HG02884 (cell line): ENCODE measurements around the gene PSG6.
"Not testable (repeated sequence)": the region's sequence is repeated elsewhere in the genome, so short reads cannot be mapped to it uniquely, and the experiment has no call there.

Experiments
- ATAC-seq: cut with Tn5 transposase; IDR thresholded peaks from one replicate; pipeline ENCODE4 v1.9.1; 2021; ENCODE audit warnings: mild to moderate bottlenecking, moderate library complexity; ENCODE audit not compliant: unreplicated experiment

The PSG6 gene

DNA sequence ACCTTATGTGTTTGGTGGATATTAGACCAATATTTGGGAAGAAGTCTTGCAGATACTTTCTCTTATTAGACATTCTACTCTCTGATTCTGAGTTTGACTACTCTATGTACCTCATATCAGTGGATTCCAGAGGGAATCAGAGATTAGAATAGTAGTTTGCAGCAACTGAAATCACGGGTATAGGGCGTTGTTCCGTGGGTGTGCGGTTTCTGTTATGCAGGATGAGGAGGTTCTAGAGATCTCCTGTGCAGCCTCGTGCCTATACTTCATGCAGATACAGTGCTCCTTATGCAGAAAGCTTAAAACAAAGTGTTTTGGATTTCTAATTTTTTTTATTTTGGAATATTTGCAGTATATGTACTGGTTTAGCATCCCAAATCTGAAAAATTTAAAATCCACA is 6.0 kb downstream of the PSG6 start:
- not testable (repeated sequence) for ATAC-seq

DNA sequence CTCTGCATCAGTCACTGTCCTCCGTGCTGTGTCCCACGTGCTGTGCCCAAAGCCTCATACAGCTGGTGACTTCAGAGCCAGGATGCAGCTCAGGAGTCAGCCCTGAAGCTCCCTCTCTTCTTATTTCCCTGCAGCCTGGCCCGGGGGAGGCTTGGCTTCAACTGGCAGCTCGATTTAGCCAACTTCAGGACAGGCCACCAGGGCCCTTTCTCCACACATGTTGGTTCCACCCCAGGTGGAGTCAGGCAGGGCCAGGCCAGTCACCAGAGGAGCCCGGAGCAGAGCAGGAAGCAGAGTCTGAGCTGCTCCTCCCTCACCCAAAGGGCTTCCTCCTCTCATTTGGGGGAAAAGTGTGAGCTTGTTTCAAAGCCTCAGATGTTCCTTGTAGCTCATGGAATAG is 11.5 kb downstream of the PSG6 start:
- ATAC-seq = not testable (repeated sequence)

DNA sequence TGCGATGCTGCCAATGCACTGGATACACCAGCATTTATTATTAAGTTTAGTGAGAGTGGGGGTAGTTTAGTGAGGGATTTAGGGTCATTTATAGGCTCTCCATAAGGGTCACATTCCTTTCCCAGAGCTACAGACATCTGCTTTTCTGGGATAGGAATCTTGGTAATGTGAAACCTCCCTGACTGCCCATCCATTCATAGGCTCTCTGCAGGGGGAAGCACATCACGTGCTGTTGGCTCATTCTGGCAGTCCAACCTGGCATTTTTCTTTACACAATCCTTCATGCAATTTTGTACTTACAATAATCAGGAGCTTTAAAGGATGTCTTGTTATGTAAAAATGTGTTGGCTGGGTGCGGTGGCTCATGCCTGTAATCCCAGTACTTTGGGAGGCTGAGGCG is 17.1 kb downstream of the PSG6 start:
- ATAC-seq = not testable (repeated sequence)

DNA sequence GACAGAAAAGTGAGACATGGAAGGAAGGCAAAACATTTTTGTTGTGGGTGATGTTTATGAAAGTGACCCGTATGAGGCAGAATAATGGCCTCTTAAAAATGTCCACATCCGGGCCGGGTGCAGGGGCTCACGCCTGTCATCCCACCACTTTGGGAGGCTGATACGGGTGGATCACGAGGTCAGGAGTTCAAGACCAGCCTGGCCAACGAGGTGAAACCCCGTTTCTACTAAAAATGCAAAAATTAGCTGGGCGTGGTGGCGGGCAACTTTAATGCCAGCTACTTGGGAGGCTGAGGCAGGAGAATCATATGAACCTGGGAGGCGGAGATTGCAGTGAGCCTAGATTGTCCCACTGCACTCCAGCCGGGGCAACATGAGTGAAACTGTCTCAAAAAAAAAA is 18.0 kb downstream of the PSG6 start:
- ATAC-seq = not testable (repeated sequence)

DNA sequence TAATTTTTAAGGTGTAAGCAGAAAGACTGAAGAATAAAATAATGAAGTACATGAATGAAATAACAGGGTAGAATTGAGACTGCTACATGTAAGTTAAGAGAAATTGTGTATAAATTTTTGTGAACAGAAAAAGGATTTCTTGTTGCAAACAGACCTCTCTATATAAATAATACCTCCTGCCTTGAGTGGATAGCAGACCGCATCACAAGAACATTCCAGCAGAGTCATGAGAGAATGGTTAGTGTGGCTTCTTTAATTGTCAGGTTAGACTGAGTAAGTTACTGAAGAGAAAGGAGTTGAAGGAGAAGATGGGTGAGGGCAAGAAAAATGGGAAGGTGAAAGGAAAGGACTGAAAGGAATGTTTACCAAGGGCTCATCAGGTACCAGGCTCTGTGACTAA is 18.6 kb downstream of the PSG6 start:
- not testable (repeated sequence) for ATAC-seq

DNA sequence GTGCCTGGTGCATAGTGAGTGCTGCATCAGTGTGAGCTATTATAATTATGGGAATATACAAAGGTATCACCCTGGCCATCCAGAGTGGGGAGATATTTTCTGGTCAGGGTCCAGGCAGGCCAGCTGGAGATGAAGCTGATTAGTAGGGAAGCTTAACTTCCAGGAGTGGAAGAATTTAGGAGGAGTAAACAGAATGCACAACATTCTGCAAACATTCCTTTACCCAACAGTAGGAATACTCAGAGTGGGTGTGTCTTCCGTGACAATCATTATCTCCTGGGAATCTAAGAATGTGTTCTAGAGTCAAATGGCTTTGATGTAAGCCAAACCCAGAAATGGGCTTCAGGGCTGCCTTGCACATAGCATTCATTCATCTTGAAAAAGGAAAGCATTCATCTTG is 19.0 kb downstream of the PSG6 start:
- ATAC-seq = not testable (repeated sequence)

DNA sequence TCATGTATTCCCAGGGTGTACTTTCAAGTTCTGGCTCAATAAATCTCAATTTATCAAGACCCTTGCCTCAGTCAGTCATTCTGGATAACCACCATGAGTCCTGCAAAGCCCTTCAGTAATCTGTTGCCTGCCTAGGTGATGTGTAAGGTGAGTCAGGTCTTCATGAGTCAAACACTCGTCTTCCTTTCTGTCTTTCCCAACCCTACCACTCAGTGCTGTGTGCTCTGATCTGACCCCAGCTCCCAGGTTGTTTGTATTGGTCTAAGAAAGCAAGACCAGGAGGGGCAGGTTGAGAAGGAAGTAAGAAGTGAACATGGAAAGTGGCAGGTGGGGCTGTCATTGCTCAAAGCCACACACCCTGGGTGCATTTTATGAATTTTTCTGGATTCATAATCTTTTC is 20.0 kb downstream of the PSG6 start:
- not testable (repeated sequence) for ATAC-seq

DNA sequence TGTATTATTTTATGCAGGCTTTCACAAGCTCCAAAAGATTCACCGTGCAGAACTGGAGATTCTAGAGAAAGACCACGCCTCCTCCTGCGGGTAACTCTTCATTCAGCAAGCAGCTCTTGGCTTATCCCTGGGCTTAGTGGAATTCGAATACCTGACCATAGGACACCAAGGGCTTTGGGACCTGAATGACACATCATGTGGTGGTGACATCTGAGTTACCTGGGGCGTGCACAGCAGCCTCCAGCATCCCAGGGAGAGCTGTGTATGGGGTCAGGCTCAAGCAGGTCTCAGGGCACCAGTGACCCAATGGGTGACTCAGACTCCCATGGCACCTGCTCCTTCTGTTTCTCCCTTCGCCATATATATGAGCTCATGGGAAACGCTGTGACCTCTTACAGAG is 27.2 kb downstream of the PSG6 start:
- ATAC-seq = not testable (repeated sequence)

DNA sequence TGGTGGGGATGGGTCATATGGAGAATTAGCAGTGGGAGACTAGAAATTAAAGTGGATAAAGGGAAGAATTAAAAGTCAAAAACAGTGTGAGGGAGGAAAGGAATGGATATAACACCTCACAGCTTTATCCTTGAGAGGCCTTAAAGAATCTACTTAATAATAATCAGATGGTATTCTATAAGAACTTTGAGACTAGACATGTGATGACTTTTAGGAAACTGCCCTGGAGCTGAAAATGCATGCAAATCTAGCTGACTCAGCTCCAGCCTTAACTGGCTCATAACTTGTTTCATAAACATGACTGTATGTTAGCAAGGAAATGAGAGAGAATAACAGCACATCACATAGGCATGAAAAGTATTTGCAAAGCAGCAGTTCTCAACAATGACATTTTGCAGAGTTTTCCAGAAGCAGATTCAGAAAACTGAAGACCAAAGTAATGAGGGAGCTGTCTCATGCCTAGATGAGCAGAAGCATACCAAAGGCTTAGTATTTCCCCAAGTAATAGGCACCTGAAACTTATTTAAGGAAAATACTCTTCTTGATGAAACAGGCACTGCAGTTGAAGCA is 29.7 kb downstream of the PSG6 start:
- not testable (repeated sequence) for ATAC-seq

DNA sequence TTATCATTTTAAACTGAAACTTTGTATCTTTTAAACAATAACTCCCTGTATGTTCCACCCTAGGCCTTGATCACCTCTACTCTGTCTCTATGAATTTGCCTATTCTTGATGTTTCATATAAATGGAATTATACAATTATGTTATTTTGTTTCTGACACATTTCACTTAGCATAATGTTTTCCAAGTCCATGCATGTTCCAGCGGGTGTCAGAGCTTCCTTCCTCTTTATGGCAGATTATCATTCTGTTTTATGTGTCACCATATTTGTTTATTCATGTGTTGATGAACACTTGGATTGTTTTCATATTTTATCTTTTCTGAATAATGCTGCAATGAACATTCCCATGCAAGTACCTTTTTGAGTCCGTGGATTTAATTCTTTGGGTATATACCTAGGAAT is 35.0 kb downstream of the PSG6 start:
- not testable (repeated sequence) for ATAC-seq

DNA sequence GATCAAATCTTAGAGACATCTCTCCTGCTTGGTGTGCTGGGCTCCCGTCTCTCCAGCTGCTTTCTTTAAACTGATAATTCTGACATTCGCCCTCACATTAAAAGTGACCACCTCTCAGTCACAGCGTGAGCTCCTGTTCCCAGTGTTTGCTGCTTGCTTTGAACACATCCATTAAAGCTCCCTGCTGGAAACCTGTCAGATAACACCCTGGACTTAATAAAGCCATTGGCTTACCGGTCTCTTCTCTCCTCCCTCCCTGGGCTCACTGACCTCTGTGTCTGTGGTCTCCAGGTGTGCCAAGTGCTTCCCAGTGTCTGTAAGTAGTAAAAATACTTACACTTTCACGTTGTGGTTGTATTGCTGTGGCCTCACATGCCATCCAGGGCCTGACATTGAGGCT is 35.7 kb downstream of the PSG6 start:
- ATAC-seq = not testable (repeated sequence)

DNA sequence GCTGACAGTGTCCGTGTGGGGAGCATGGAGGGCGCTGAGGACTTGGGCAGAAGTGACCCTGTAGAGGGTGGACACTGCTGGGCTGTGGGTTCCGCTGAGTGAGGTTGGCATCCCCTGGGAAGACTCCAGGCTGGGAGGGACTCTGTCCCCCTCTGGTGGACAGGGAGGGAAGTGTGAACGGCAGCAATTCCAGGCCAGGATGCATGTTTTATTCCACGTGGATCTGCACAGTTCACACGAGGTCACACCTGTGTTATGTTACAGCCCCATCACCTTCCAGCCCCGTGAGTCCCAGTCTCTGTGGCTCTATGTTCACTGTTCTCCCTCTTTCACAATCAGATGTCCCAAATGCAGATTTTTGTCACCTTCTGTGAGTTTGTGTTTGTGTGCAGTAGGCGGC is 36.4 kb downstream of the PSG6 start:
- ATAC-seq = not testable (repeated sequence)

DNA sequence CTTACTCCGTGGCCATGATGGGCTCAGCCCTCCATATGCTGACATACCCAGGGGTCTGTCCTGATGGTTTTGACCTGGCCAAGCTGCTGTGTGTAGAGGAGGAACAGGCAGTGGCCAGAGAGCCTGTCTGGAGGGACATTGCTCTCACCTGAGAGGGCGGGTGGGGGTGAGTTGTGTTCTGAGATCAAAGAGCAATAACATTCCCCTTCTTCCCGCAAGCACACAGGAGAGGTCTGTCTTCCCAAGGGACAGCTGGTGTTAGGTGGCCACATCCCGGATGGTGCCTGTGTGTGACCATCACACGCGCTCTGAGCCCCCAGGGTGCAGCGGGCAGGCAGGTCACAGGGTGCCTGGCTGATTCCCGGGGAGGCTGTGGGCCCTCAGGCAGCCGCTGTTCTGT is 37.1 kb downstream of the PSG6 start:
- ATAC-seq = not testable (repeated sequence)

DNA sequence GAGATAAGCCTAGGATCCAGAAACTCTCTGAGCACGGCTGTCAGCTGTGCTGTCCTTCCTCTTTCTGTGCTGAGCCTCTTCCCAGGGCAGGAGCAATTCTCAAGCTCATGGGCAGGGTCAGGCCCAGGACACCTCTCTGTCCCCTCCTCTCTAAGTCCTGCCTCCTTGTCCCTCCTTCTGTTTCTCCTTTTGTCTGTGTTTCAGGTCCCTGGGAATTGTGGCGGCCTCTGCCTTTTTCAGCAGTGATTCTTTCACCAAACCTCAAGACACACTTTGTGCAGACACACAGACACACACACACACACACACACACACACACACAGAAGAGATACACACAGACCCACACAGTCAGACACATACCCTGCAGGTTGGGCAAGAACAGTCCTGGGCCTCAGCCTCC is 38.1 kb downstream of the PSG6 start, which contains the start of gene PSG1:
PSG1 (minus strand) TSS at position 101 of the 400 bp plus-strand sequence. CDS start 132 bp downstream, outside the sequence.
- no peak for ATAC-seq

DNA sequence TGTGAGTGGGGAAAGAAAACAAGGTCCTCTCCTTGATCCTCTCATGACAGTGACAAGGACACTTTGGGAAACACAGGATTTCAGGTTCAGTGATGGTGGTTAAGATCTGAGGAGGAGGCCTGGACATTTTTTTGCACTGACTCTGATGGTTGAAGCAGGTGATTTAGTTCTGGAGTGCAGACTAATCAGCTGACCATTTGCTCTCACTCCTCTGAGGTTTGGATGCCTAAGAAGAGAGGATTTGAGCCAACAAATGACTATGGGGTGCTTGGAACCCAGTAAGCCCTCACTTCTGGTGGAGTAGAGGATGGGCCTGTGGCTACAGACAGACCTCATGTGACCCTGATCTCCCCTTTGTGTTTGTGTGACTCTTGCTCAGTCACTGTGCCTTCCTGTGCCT is 41.1 kb downstream of the PSG6 start:
- ATAC-seq = not testable (repeated sequence)

DNA sequence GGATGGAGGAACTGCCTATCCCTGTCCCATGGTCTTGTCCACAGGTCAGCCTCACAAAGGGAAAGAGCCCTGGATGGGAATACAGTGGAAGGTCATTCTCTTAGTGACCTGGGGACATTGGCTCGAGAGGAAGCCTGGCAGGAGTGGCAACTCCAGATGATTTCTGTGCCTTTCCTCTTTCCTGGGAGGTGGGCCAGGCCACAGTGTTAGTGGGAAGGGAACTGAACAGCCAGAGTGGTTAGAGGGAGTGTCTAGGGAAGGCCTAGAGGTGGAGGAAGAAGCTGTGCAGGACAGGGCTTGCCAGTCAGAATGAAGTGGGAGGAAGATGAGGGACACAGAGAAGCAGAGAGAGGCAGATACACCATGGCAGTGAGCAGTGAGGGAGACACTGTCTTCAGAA is 41.8 kb downstream of the PSG6 start:
- not testable (repeated sequence) for ATAC-seq

DNA sequence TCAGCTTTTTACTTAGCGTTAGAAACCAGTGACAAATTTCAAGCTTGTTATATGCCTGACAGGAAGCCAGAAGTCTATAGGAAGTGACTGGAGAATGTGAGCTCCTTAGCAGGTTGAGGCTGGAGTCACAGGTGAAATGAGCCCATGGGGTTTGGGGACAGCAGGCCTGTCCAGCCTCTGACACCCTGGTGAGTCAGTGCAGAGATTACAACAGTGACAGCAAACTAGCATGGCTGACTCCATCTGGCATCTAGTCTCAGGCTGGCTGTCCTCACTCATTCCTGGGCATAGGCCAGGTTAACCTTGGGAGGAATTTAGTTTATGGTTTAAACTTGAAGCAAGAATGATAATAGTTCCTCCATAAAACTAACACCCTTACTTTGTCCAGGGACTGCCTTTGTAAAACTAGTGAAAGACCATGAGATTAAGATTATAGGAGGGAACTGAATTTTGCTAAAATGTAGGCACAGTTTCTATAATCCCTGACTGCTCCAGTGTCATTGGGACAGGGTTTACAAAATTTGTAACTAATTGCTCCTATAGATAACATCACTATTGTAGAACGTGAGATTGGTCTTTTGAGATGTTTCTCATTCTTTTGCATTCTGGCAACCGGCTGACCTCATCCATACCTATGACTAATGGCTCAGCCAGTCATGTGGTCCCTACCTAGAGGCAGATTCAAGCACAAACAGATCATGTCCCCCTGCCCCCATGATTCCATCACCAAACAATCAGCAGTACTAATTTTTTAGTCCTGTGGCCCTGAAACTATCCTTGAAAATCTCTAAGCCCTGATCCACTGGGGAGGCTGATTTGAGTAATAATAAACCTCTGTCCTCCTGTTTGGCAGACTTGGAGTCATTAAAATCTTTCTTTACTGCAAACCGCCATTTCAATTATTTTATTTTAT is 42.5 kb downstream of the PSG6 start:
- ATAC-seq = not testable (repeated sequence)

DNA sequence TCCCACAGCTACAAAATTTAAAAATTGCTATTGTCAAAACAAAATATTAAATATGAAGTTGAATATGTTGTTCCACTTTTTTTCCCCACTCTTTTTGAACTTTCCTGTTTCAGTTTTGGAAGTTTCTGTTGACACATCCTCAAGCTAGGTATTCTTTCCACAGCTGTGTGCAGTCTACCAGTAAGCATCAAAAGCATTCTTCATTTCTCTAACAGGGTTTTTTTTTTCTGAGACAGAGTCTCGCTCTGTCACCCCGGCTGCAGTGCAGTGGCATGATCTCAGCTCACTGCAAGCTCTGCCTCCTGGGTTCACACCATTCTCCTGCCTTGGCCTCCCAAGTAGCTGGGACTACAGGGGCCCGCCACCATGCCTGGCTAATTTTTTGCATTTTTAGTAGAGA is 43.6 kb downstream of the PSG6 start:
- not testable (repeated sequence) for ATAC-seq

DNA sequence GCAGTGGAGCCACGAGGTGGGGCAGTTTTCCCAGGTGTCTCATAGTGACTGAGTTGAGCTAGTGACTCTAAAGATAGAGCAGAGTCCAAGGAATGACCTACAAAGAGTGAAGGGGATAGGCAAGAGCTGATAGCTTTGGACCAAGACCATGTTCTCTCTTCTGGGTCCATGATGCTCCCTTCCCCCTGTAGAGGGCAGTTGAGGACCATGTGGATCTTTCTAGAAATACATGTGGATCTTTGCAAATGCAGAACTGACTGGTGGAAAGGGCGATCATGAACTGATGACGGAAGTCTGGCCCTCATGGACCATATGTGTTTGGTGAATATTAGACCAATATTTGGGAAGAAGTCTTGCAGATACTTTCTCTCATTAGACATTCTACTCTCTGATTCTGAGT is 45.1 kb downstream of the PSG6 start:
- ATAC-seq = no peak

DNA sequence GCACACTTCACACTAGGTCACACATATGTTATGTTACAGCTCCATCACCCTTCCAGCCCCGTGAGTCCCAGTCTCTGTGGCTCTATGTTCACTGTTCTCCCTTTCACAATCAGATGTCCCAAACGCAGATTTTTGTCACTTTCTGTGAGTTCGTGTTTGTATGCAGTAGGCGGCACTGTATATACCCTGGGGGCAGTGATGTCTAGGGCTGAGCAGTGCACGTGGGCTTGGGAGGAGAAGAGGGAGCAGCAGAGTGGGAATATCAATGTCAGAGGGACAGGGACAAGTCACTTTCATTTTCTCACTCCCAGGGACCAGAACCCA is 60.2 kb downstream of the PSG6 start:
- no peak for ATAC-seq

DNA sequence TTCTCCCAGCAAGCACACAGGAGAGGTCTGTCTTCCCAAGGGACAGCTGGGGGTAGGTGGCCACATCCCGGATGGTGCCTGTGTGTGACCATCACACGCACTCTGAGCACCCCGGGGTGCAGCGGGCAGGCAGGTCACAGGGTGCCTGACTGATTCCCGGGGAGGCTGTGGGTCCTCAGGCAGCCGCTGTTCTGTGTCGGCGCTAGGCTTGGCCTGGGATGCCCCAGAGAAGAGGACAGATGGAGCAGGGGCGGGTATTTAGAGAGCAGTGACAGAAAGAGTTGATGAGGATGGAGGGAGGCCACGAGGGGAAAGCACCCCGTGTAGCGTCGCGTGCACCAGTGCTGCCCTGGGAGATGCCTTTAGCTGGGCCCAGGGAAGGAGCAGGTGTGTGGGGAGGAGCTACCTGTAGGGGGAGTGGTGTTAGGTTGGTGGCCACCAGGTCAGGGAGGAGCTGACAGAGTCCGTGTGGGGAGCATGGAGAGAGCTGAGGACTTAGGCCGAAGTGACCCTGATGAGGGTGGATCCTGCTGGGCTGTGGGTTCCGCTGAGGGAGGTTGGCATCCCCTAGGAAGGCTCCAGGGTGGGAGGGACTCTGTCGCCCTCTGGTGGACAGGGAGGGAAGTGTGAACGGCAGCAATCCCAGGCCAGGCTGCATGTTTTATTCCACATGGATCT is 60.7 kb downstream of the PSG6 start:
- ATAC-seq = not testable (repeated sequence)

DNA sequence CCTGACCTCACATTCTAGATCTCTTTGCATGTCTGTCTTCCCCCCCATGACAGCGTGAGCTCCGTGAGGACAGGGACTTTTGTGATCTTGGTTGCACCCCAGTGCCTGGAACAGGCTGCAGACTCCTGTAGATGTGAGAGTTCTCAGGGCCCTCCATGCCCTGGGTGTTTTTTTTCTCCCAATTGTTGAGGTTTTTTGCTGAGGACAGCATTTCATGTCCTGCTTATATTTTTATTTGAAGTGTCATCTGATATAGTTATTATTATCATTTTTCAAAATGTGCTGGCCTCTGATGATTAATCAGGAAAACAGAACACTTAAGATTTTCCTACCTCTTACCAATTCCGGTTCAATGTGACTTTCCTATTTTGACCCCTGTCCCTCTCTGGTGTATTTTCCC is 62.9 kb downstream of the PSG6 start:
- not testable (repeated sequence) for ATAC-seq
